Ramos (cell line): ENCODE results near the gene PTPRT.

Experiments used
- in situ Hi-C: fragments of 300-500 bp; cut with MboI; formaldehyde crosslinking; loops from one replicate; pipeline ENCODE4 v1.14.3; 2022; ENCODE audit warnings: low sequenced_read_pairs; ENCODE audit not compliant: unreplicated experiment

Gene PTPRT

DNA sequence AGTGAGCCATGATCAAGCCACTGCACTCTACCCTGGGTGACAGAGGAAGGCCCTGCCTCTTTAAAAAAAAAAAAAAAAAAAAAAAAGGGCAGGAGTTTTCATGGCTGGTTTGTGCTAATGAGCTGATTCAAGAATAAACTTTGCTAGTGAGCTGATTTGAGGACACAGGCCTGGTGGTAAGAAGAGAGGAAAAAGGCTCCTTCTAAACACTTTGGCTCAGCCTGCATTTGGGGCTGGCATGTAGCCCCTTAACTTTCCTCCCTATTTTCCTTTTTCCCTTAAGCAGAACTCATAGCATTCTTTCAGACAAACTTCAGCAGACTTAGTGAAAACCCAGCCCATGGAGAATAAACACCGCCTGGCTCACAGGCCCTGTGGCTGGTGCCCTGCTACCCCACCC is 432.7 kb downstream of the PTPRT start:
- in situ Hi-C loops = no loop called here

DNA sequence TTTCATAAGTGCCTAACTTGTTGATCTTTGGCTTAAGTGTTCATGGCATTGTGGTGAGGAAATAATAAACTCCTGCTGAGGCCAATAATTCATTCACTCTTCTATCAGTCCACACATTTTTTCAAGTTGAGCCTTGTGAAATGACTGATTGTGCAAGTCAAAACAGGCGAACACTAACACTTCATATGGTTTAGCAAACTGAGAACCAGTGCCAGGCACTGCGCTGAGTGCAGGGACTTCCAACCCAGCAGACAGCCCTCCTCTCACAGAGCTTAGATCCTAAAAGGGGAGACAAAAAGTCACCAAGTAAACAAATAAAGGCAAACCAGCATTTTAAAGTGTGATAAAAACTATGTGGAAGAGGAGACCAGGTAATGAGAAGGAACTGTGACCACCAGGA is 435.0 kb downstream of the PTPRT start:
- in situ Hi-C loops = no loop called here

DNA sequence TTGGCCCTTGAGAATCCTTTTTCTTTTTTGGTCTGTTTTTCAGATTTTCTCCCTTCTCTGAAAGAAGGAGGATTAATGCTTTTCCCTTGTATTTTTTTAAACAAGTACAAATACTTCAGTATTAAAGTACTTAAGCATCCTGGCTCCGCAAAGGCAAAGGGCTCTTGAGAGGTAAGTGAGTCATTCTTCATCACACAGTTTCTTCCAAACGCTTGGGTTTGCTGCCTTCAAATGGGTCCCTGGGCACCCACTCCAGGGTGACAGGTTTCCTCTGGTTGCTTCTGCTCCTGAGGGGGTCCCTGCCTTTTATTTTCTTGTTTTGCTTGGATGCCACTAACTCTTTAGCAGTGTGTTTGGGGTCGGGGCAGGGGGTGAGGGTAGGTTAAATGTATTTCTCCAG is 437.1 kb downstream of the PTPRT start:
- in situ Hi-C loops = no loop called here

DNA sequence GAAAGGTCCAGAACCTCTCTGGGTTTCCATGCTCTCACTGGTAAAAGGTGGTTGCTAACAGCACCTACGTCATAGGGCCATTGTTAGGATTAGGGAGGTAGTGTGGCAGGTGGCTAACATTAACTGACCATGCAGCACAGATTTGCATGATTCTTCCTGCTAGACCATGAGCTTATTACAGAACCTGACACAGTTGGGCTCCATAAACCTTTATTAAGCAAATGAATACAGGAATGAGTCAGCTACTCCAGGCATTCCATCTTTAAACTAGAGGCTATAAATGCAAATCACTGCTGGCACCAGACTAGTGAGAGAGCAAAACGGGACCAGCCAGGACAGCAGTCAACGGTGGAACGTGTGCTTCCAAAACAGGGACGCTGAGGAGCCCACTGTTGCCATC is 440.1 kb downstream of the PTPRT start:
- in situ Hi-C loops = no loop called here

DNA sequence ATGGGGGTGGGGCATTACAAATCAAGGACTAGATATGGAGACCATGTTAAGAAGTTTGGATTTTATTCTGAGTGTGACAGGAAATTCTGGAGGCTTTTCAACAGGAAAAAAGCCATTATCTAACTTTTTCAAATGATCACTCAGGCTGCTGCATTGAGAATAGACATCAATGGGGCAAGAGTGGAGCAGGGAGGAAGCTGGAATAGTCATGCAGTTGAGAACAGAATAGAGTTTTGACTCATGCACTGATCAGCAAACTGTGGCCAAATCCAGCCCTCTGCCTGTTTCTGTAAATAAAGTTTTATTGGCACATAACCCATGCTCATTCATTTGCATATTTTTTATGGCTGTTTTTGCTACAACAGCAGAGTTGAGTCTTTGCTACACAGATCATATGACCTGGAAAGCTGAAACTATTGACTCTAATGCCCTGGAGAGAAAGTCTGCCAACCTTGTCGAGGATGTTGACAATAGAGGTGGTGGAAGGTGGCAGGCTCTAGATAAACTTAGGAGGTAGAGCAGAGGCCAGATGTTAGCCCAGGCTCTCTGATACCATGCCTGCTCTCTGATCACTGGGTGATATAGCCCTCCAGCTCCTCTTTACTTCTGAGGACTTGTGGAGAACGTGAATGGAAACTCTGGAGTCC is 441.8 kb downstream of the PTPRT start:
- in situ Hi-C loops = no loop called here

DNA sequence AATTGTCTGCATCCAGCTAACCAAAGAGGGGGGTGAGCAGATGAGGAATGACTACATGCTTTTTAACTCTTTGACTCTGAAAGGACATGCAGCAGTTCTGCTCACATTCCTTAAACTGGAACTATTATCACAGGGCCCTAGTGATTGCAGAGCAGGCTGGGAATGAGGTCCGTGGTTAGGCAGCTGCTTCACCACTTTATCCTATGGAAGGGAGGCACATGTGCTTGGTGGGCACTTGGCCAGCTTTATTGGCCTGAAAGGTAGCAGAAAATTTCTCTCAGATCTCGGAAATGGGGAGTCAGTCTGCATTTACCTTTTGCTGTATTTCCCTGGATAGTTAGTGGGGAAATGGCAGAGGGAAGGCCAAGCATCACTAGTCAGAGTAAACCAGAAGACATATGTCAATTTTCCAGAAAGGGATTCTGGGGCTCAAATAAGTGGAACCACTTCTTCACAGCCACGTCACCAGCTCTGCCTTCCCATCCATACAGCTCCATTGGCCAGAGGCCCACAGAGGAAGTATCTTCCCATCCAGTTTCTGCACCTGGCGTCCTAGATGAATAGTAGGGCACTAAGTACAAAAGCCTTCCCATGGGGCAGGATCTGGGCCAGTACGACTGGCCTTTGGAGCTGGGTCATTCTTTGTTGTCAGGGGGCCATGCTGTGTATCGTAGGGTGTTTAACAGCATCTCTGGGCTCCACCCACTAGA is 444.8 kb downstream of the PTPRT start:
- in situ Hi-C loops = no loop called here

DNA sequence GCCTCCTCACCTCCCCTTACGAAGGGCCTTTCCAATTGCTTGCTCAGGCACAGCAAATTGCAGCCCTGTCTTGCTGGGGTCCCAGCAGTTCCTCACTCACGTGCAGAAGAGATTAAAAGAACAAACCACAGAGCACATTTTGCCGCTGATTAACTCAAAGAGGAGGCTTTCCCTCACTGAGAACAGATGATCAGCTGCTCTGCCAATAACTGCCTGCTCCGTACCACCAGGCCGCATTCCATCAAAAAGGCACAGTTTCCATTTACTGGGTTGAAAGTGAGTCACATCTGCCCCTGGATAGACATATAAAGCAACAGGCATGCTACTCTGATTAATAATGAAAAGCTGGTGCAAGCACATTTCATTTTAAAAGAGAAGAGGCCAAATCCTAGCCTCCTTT is 446.8 kb downstream of the PTPRT start:
- in situ Hi-C loops = no loop called here

DNA sequence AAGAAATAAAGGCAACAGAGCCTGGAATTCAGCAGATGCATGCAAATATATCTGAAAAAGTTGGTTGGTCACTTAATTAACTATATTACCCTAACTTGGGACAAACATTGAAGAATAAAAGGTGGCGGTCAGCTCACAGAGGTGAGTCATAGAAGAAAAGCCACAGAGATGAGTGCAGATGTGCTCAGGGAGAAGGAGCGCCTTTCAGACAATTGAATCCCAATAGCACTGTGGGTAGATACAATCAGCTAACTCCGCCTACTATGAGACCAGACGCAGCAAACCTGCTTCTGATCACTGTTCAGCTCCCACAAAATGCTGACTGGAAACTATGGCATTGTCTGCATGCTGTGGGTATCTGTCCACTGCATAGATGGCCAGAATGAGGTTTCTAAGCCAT is 447.8 kb downstream of the PTPRT start:
- in situ Hi-C loops = no loop called here

DNA sequence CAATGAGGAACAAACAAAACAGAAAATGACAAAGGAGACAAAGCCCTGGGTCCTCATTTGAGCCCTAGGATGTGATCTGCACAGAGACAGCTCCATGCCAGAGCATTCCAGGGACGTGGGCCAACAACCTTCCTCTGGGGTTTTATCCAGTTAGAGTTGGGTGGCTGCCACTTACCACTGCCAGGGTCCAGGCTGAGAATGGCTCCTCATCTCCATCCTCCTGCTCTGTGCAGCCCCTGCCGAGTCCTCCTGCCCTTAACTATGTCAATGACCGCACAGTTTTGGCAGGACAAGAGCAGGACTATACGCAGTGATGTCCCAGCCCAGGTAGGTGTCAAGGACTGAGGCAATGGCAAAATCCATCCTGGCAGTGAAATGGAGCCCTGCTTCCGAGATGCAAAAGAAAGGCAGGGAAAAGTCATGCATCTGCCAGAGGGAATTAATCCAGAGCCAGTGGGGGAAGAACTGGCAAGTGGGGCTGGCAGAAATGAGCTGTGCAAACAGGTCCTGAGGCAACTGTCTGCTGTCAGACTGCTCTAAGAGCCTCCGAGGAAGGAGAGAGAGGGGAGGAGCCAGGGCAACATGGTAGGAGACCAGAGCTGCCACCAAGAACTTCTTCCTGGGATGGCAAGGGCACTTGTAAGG is 449.4 kb downstream of the PTPRT start:
- in situ Hi-C loops = no loop called here

DNA sequence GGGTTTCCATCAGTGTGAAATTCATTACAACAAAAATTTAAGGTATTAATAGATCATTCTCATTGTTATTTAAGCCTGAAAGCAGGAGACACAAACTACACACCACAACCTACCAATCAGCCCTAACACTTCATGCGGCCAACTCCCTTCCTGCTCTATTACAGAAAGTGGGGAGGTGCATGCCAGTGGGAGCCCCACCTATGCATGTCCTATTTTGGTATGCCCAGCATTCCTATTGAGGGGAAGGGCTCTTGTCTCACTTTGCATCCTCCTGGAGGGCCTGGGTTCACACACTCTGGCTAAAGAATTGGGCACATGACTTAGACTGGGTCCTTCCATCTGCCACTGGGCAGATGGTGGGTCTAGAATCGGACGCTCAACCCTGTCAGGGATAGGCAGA is 450.0 kb downstream of the PTPRT start:
- in situ Hi-C loops = no loop called here

DNA sequence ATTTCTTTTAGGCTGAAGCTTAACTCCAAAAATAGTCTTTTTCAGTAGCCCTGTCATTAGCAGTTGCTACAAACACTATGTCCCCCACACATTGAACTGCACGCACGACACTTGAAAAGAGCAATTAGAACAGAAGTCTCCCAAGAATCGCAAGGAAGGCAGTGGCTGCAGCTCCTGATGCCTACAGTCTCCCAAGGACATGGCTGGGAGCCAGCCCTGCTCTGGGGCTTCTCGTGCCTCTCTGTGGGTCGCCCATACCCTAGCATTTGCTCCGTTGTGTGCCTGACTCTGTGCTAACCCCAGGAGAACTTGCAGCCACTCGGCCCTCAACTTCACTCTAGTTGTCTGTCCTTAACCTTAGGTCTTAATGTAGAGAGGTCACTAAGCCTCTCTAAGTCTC is 454.2 kb downstream of the PTPRT start:
- in situ Hi-C loops = no loop called here

DNA sequence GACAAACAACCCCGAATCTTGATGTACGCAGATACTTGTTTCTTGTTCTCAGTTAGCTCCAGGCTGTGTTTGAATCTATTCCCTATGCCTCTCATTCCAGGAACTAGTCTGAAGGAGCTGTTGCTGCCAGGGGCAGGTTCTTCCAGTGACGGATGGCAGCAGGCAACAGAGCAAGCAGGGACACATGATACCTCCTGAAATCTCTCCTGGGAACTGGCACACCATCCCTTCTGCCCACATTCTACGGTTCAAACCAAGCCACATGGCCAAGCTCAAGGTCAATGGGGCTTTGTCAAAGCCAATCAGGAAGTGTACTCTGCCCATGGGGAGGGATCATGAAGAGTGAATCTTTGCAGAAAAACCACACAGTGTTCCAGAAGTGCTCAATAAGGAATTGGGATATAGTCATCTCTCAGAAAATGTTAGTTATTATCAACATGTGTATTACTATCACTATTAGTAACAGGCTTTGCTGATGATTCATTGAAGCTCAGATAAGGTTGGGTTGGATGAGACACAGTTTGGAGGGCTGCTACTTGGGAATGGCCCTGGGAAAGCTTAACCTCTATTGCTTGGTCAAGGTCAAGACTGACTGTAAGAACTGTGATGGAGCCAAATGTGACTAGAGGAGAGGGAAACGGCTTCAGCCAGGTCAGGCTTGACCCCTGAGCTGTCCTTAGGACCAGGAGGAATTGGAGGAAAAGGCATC is 454.9 kb downstream of the PTPRT start:
- in situ Hi-C loops = no loop called here

DNA sequence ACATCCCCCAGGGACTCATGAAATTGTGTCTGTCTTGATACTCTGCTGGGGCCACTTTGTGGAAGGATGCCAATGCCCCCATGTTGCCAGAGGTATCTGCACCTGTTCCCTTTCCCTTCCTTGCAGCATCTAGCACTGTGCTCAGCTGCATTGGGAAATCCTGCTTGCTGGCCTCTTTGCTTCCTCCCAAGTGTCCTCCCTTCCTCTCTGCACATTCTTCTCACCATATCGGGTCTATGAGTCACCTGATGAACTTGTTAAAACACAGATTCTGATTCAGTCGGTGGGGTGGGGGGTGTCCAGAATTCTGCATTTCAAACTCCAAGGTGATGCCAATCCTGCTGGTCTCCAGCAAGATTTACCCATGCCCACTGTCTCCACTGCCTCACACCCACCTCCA is 467.8 kb downstream of the PTPRT start:
- in situ Hi-C loops = no loop called here

DNA sequence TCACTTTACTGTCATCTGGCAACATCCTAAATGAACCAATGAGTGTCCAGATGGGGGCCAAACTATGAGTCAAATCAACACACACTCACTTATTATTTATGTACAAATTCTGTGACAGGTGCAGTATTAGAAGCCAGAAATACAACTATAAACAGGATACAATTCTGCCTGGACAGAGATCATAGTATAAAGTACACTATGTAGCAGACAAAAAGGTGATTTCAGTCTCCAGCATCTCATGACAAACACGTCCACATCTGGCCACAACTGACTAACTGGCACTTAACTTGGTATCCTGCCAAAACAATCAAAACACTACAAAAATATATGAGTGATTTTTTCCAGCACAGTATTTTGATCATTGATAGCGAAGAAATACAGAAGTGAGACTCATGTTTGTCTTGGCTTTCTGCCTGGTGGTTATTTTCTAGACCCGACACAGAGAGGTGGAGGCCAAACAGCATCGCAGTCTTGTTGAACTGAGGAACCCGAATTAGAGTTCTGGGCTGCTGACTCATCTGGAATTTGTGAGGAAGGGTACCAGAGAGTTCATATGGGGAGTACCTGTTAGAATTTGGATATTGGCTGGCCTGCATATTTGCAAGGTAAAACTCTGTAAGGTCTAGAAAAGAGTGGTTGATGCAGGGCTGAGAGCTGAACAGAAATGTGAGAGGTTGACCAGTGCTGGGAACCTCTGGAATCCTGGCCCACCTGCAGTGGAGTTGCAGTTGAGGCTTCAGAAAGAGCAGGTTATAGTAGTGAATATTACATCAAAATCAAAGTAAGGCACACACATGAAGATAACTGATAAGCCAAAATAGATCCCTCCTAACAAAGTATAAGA is 475.2 kb downstream of the PTPRT start:
- in situ Hi-C loops = no loop called here

DNA sequence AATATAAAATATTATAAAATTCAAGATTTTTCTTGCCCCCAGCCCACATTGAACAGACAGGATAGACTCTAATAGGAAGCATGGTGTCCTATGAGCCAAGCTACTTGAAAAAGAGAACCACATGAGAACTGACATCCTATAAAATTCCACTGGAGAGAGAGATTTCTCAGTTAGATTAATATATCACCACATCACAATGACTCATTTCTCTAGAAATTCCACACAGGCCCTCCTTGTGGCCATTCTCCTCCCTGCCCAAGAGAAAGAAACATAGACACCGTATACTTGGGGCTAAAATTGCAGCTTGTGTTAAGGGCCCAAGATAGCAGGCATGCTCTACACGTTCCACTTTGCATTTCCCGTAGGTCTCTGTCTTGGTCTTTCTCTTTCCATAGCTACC is 481.4 kb downstream of the PTPRT start:
- in situ Hi-C loops = no loop called here

DNA sequence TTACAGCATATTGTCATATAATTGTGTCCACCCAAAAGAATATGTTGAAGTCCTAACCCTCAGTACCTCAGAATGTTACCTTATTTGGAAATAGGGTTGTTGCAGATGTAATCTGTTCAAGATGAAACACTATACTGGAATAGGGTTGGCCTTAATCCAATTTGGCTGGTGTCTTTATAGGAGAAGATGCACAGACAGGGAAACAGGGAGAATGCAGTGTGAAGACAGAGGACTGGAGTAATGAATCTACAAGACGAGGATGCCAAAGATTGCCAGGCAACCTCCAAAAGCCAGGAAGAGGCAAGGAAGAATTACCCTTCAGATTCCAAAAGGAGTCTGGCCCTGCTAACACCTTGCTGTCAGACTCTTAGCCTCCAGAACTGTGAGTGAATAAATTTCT is 482.9 kb downstream of the PTPRT start:
- in situ Hi-C loops = no loop called here

DNA sequence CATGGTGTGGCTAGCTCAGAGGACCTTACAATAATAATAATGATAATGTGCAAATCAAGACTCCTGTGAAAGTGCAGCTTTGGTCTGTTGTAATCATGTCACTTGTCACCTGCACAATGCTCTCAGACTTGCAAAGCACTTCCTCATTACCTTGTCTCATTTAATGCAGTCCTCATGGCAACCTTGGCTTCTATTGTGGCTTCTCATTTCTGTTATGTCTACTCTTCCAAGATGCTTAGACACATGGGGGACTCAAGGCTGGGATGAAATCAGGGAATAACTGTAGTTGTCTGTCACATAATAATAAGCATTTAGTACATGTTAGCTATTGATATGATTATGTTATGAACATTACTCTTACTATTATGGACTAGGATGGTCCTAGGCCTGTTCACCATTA is 484.2 kb downstream of the PTPRT start:
- in situ Hi-C loops = no loop called here

DNA sequence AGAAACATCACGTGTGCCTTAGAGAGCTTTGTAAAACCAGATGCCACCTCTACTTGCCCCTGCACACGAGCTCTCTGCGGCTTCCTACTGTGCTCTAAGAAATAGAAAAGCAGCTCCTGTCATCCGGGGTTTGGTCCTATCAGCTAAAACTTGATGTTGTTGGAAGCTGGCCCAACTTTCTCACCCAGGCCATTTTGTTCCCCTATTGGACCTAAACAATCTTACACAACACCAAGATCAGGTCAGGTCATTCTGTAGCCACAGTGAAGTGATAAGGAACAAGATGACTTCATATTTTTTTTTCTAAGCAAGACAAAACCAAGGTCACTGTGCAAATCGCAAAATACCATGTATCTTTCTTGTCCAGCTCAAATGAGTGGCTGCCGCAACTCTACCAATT is 486.0 kb downstream of the PTPRT start:
- in situ Hi-C loops = no loop called here

DNA sequence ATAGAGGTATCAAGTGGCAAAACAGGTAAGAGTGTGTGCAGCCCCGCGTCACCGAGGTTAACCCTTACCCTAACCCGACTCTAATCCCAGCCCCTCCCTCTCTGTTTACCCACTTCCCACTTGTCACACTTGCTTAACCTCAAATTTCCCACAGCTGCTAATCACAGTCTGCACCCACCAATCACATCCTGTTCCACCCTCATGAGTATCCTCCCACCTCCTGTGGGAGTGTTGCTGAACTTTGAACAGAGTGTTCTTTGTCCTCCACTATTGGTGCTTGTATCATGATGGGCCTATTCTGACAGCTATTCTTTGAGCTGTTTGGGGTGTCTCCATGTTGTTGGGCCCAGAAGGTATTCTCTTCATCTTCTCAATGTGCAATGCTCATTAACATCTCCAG is 487.8 kb downstream of the PTPRT start:
- in situ Hi-C loops = no loop called here

DNA sequence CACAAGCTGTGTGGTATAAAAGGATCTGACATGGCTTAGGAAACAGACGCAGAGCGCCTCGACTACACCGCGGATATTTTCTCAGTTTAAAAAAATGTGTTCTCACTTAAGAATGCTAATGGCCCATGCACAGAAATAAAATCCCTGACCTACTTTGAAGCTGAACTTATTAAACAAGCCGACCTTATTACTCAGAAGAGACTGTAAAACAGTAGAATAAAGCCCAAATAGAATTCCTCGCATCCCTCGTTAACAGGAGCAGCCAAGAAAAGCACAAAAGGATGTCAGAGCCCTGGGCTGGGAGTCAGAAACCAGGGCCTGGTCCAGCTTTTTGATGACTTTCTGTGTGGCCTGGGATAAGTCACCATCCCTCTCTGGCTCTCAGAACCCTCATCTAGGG is 489.3 kb downstream of the PTPRT start:
- in situ Hi-C loops = no loop called here
